Neural cell (in vitro differentiated cells): ENCODE data around the gene SYTL3. TPM values are rescaled to one million over a fixed set of nuclear protein-coding genes. Genes with fewer than 3 reads are reported as not detected.

Experiments used
- H2AFZ ChIP-seq: fragments of 200-600, 300-800 bp; sonication (generic), shearing (Covaris generic); 2 replicates; pipeline ENCODE4 v1.6.0; 2014; ENCODE audit warnings: low read depth, mild to moderate bottlenecking, antibody characterized with exemption, low read length, moderate library complexity
- H3F3A ChIP-seq: fragments of 200-600 bp; shearing (Covaris generic); 2 replicates; pipeline ENCODE4 v1.6.1; 2016; ENCODE audit warnings: mild to moderate bottlenecking, moderate library complexity, mixed read lengths, antibody characterized with exemption, low read length; ENCODE audit not compliant: insufficient read depth, poor library complexity, severe bottlenecking
- H3K27ac ChIP-seq: fragments of 200-600, 300-800 bp; sonication (generic), shearing (Covaris generic); 2 replicates; pipeline ENCODE4 v1.5.1; 2014; ENCODE audit warnings: mild to moderate bottlenecking, low read length, moderate library complexity
- H3K27me3 ChIP-seq: fragments of 300-800, 200-600 bp; sonication (generic), shearing (Covaris generic); 2 replicates; pipeline ENCODE4 v1.6.0; 2014; ENCODE audit warnings: mild to moderate bottlenecking, low read depth, low read length, moderate library complexity; ENCODE audit not compliant: insufficient read depth
- H3K36me3 ChIP-seq: fragments of 300-800, 200-600 bp; sonication (generic), shearing (Covaris generic); 2 replicates; pipeline ENCODE4 v1.5.1; 2014; ENCODE audit warnings: mild to moderate bottlenecking, antibody characterized with exemption, low read length, moderate library complexity; ENCODE audit not compliant: insufficient read depth
- H3K4me2 ChIP-seq: fragments of 300-800, 200-600 bp; sonication (generic), shearing (Covaris generic); 2 replicates; pipeline ENCODE4 v1.6.0; 2014; ENCODE audit warnings: mild to moderate bottlenecking, low read length
- H3K4me3 ChIP-seq: fragments of 300-800, 200-600 bp; sonication (generic), shearing (Covaris generic); 2 replicates; pipeline ENCODE4 v1.5.1; 2014; ENCODE audit warnings: mild to moderate bottlenecking, low read length, moderate library complexity
- H3K79me2 ChIP-seq: fragments of 200-600 bp; shearing (Covaris generic); replicated peaks from 2 replicates; pipeline ENCODE4 v1.6.0; 2014; ENCODE audit warnings: mild to moderate bottlenecking, low read length, moderate library complexity; ENCODE audit not compliant: insufficient read depth
- H3K9ac ChIP-seq: fragments of 300-800, 200-600 bp; sonication (generic), shearing (Covaris generic); 2 replicates; pipeline ENCODE4 v1.6.1; 2016; ENCODE audit warnings: mild to moderate bottlenecking, low read length, mixed read lengths
- H3K9me2 ChIP-seq: fragments of 200-600 bp; shearing (Covaris generic); 2 replicates; pipeline ENCODE4 v1.6.1; 2016; ENCODE audit warnings: mild to moderate bottlenecking, low read length, mixed read lengths; ENCODE audit not compliant: insufficient read depth
- H3K9me3 ChIP-seq: fragments of 200-600, 300-800 bp; sonication (generic), shearing (Covaris generic); 2 replicates; pipeline ENCODE4 v1.6.1; 2016; ENCODE audit warnings: mild to moderate bottlenecking, mixed run types, low read length, moderate library complexity, mixed read lengths
- H4K20me1 ChIP-seq: fragments of 200-600 bp; shearing (Covaris generic); 2 replicates; pipeline ENCODE4 v1.6.1; 2016; ENCODE audit warnings: mild to moderate bottlenecking, mixed run types; ENCODE audit not compliant: insufficient read depth
- CTCF ChIP-seq: fragments of 450-650 bp; IDR thresholded peaks from 2 replicates; pipeline ENCODE4 v1.5.1; 2014; ENCODE audit warnings: antibody characterized with exemption, mild to moderate bottlenecking, moderate library complexity; ENCODE audit not compliant: poor library complexity, severe bottlenecking
- EP300 ChIP-seq: fragments of 450-650 bp; conservative IDR thresholded peaks from 2 replicates; pipeline ENCODE4 v1.6.1; 2014; ENCODE audit warnings: antibody characterized with exemption, mild to moderate bottlenecking, moderate library complexity; ENCODE audit not compliant: poor library complexity, severe bottlenecking
- EZH2 ChIP-seq: fragments of 200-600, 300-800 bp; shearing (Covaris generic), sonication (generic); IDR thresholded peaks from 2 replicates; pipeline ENCODE4 v1.6.1; 2014; ENCODE audit warnings: antibody characterized with exemption, low read length, borderline replicate concordance, mild to moderate bottlenecking; ENCODE audit not compliant: insufficient read depth, poor library complexity, severe bottlenecking
- MXI1 ChIP-seq: fragments of 450-650 bp; conservative IDR thresholded peaks from 2 replicates; pipeline ENCODE4 v1.6.1; 2014; ENCODE audit warnings: antibody characterized with exemption, mild to moderate bottlenecking; ENCODE audit not compliant: poor library complexity, severe bottlenecking
- POLR2AphosphoS5 ChIP-seq: IDR thresholded peaks from 2 replicates; pipeline ENCODE4 v1.6.1; 2012
- RAD21 ChIP-seq: fragments of 450-650 bp; conservative IDR thresholded peaks from 2 replicates; pipeline ENCODE4 v1.6.1; 2014; ENCODE audit warnings: antibody characterized with exemption, mild to moderate bottlenecking, moderate library complexity
- REST ChIP-seq: IDR thresholded peaks from 2 replicates; pipeline ENCODE4 v1.6.1; 2012; ENCODE audit warnings: borderline replicate concordance
- SMC3 ChIP-seq: fragments of 450-650 bp; conservative IDR thresholded peaks from 2 replicates; pipeline ENCODE4 v1.6.1; 2014; ENCODE audit warnings: antibody characterized with exemption, mild to moderate bottlenecking, moderate library complexity; ENCODE audit not compliant: poor library complexity
- TAF1 ChIP-seq: IDR thresholded peaks from 2 replicates; pipeline ENCODE4 v1.6.1; 2012; ENCODE audit warnings: low read depth
- polyA plus RNA-seq: library from polyadenylated mRNA; depleted of rRNA; stranded (reverse); fragments of >200 nt; gene quantifications from 2 replicates; pipeline ENCODE4 v1.2.3, GENCODE V29; 2014

The SYTL3 gene
- polyA plus RNA-seq, 1 donor from 2014 or later, result 2.1 TPM

DNA sequence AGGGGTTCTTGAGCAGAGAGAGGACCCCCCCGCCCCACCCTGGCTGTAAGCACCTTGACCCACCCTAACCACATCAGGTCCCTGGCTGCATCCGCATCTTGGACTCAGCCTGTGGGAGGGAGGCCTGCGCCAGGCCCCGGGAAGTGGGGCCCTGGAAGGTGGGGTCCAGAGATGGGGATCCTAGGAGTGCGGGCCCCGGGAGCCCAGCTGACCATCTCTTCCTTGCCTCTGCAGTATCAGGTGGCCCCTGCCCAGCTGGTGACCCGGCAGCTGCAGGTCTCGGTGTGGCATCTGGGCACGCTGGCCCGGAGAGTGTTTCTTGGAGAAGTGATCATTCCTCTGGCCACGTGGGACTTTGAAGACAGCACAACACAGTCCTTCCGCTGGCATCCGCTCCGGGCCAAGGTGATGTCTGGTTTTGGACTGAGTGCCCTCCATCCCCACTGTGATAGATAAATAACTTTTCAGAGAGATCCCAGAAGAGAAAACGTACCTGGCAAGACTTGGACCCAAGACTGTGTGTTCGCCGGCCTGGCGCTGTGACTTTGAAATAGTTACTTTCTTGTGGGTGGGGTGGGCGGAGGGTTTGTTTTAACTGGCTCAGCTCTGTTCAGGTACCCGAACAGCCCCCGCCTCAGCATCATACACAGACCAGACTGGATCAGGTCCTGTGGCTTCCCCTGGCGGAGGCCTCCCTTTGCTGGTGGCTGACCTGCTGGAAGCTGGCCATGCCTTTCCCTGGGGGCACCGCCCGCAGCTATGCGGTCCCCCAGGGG, 107.3 kb downstream of the SYTL3 start:
- Histone ChIP-seq H3K36me3 (no peaks in the 10 kb centered on the region), H4K20me1 (no peaks in the 10 kb centered on the region), H3K27ac (no peak overlapping the region), H3K9me2 (no peaks in the 10 kb centered on the region), H3K9me3 (no peaks in the 10 kb centered on the region), H3K79me2 (no peaks in the 10 kb centered on the region), H3F3A (no peaks in the 10 kb centered on the region), H3K4me3 (no peak overlapping the region), H3K27me3 (no peaks in the 10 kb centered on the region), H3K4me2 (no peak overlapping the region), H3K9ac (no peak overlapping the region), H2AFZ (no peak overlapping the region)
- TF ChIP-seq CTCF (no peak), TAF1 (no peak), RAD21 (no peak)

GRCh38 chr6:158757753-158758090, 107.9 kb downstream of the SYTL3 start:
- H3K9me3 ChIP-seq, result no peaks in the 10 kb centered on the region
- no peaks in the 10 kb centered on the region for H3K27me3 ChIP-seq
- no peaks in the 10 kb centered on the region for H3K79me2 ChIP-seq
- H3K9ac ChIP-seq, result no peak overlapping the region
- H2AFZ ChIP-seq, result no peak overlapping the region
- H3K4me2 ChIP-seq, result no peak overlapping the region
- H3K4me3 ChIP-seq, result no peak overlapping the region
- H3K36me3 ChIP-seq, result no peaks in the 10 kb centered on the region
- no peak overlapping the region for H3K27ac ChIP-seq
- TF ChIP-seq RAD21 (no peak), CTCF (no peak), TAF1 (no peak), REST (no peak), POLR2AphosphoS5 (no peak), EP300 (no peak), SMC3 (no peak), EZH2 (no peak), MXI1 (no peak)
- no peaks in the 10 kb centered on the region for H4K20me1 ChIP-seq
- no peaks in the 10 kb centered on the region for H3K9me2 ChIP-seq
- no peaks in the 10 kb centered on the region for H3F3A ChIP-seq
